SK-N-SH (cell line): ENCODE data around the gene CYP26C1. TPM values are rescaled to one million over a fixed set of nuclear protein-coding genes. Genes with fewer than 3 reads are reported as not detected.

Experiments used
- CTCF ChIA-PET: fragments of 300-600, 350-600 bp; formaldehyde crosslinking; extraction: SDS; loops from one replicate; lab custom pipeline; 2021; lab: Yijun Ruan, JAX
- POLR2A ChIA-PET: fragments of 350-600 bp; sonication (Branson Sonifier 250); formaldehyde crosslinking; extraction: SDS; loops from one replicate; lab custom pipeline; 2020; ENCODE audit warnings: antibody characterized with exemption, inconsistent platforms; lab: Yijun Ruan, JAX
- DNase-seq: peaks from one replicate; pipeline ENCODE4 v3.0.0; 2012
- H2AFZ ChIP-seq: fragments of 200-600 bp; sonication (generic); 2 replicates; pipeline ENCODE4 v1.8.1; 2016; ENCODE audit warnings: antibody characterized with exemption, mild to moderate bottlenecking, low read depth
- H3F3A ChIP-seq: fragments of 200-600 bp; sonication (generic); replicated peaks from 2 replicates; pipeline ENCODE3; 2016; ENCODE audit warnings: antibody characterized with exemption, mild to moderate bottlenecking; ENCODE audit not compliant: insufficient read depth
- H3K27ac ChIP-seq, 2 experiments: fragments of 200-500 bp in 1 of 2; fragments of 200-600 bp in 1 of 2; sonication (Bioruptor generic) in 1 of 2; sonication (generic), shearing (Covaris generic) in 1 of 2; 2 replicates each; pipeline versions ENCODE4 v1.5.1 to v1.6.1; 2014 to 2016; ENCODE audit warnings: low read depth in 2 of 2, inconsistent platforms in 1 of 2, low read length in 1 of 2, mild to moderate bottlenecking in 1 of 2, mixed read lengths in 1 of 2
- H3K27me3 ChIP-seq: fragments of 200-600 bp; sonication (generic), shearing (Covaris generic); 2 replicates; pipeline ENCODE4 v1.6.1; 2016; ENCODE audit warnings: mixed run types; ENCODE audit not compliant: insufficient read depth
- H3K36me3 ChIP-seq, 2 experiments: fragments of 200-500 bp in 1 of 2; fragments of 200-600 bp in 1 of 2; sonication (Bioruptor generic) in 1 of 2; sonication (generic) in 1 of 2; replicated peaks in 1 of 2; 2 replicates each; pipeline versions ENCODE3 to v1.5.1; 2014 to 2016; ENCODE audit warnings: low read length in 1 of 2, mild to moderate bottlenecking in 1 of 2; ENCODE audit not compliant: insufficient read depth in 2 of 2, control insufficient read depth in 1 of 2
- H3K4me1 ChIP-seq, 2 experiments: fragments of 200-500 bp in 1 of 2; fragments of 200-600 bp in 1 of 2; sonication (Bioruptor generic) in 1 of 2; sonication (generic), shearing (Covaris generic) in 1 of 2; 2 replicates each; pipeline versions ENCODE4 v1.5.1 to v1.6.1; 2014 to 2016; ENCODE audit warnings: low read depth in 1 of 2, low read length in 1 of 2, mixed run types in 1 of 2; ENCODE audit not compliant: insufficient read depth in 2 of 2, control insufficient read depth in 1 of 2
- H3K4me2 ChIP-seq: fragments of 200-600 bp; sonication (generic), shearing (Covaris generic); 2 replicates; pipeline ENCODE4 v1.6.1; 2017; ENCODE audit warnings: mixed run types
- H3K4me3 ChIP-seq, 2 experiments: fragments of 200-500 bp in 1 of 2; fragments of 200-600 bp in 1 of 2; sonication (Bioruptor generic) in 1 of 2; sonication (generic), shearing (Covaris generic) in 1 of 2; 2 replicates each; pipeline versions ENCODE4 v1.5.1 to v1.8.1; 2014 to 2016; ENCODE audit warnings: low read depth in 2 of 2, inconsistent platforms in 1 of 2, low read length in 1 of 2, mild to moderate bottlenecking in 1 of 2, mixed read lengths in 1 of 2, moderate library complexity in 1 of 2
- H3K79me2 ChIP-seq: fragments of 200-600 bp; sonication (generic); 2 replicates; pipeline ENCODE4 v1.8.1; 2017; ENCODE audit warnings: mild to moderate bottlenecking; ENCODE audit not compliant: insufficient read depth
- H3K9ac ChIP-seq: fragments of 200-600 bp; sonication (generic); 2 replicates; pipeline ENCODE4 v1.6.1; 2017; ENCODE audit warnings: mixed run types
- H3K9me2 ChIP-seq: fragments of 200-600 bp; sonication (generic); 2 replicates; pipeline ENCODE4 v1.6.1; 2017; ENCODE audit warnings: mixed run types
- H3K9me3 ChIP-seq: fragments of 200-600 bp; sonication (generic); 2 replicates; pipeline ENCODE4 v1.6.1; 2017; ENCODE audit warnings: mixed run types, mild to moderate bottlenecking, moderate library complexity
- H4K20me1 ChIP-seq: fragments of 200-600 bp; sonication (generic); 2 replicates; pipeline ENCODE4 v1.6.1; 2017; ENCODE audit warnings: mild to moderate bottlenecking, mixed run types; ENCODE audit not compliant: insufficient read depth
- CHD2 ChIP-seq: fragments of 150-350 bp; IDR thresholded peaks from 2 replicates; pipeline ENCODE4 v1.6.1; 2018; ENCODE audit warnings: low read length; ENCODE audit not compliant: partially characterized antibody
- EP300 ChIP-seq, 2 experiments: IDR thresholded peaks; 2 replicates each; pipeline versions ENCODE4 v1.4.0 to v1.6.1; 2012; ENCODE audit warnings: borderline replicate concordance in 1 of 2, low read depth in 1 of 2, low read length in 1 of 2
- EZH2phosphoT487 ChIP-seq: fragments of 200-600 bp; sonication (generic); IDR thresholded peaks from 2 replicates; pipeline ENCODE4 v1.6.1; 2017; ENCODE audit warnings: low read depth, mixed run types, mild to moderate bottlenecking, antibody characterized with exemption, moderate library complexity, borderline replicate concordance
- FOSL2 ChIP-seq: IDR thresholded peaks from 2 replicates; pipeline ENCODE4 v1.4.0; 2012; ENCODE audit warnings: low read depth, mild to moderate bottlenecking, moderate library complexity, borderline replicate concordance
- FOXJ3 ChIP-seq: sonication (generic); formaldehyde crosslinking; IDR thresholded peaks from 2 replicates; pipeline ENCODE4 v1.5.1; 2020; ENCODE audit warnings: mild to moderate bottlenecking, missing genetic modification reagents
- GATA2 ChIP-seq: sonication (generic); formaldehyde crosslinking; IDR thresholded peaks from 2 replicates; pipeline ENCODE4 v1.5.0; 2020; ENCODE audit warnings: mild to moderate bottlenecking, missing genetic modification reagents
- MXI1 ChIP-seq: IDR thresholded peaks from 2 replicates; pipeline ENCODE4 v1.6.1; 2012; ENCODE audit warnings: mild to moderate bottlenecking, low read depth, low read length, improper control_type of control experiment
- NFIC ChIP-seq: IDR thresholded peaks from 2 replicates; pipeline ENCODE4 v1.4.0; 2012; ENCODE audit warnings: borderline replicate concordance
- RXRA ChIP-seq: IDR thresholded peaks from 2 replicates; pipeline ENCODE4 v1.4.0; 2012; ENCODE audit warnings: low read depth, mild to moderate bottlenecking, borderline replicate concordance
- SMC3 ChIP-seq: IDR thresholded peaks from 2 replicates; pipeline ENCODE4 v1.6.1; 2012; ENCODE audit warnings: low read depth, low read length, improper control_type of control experiment
- TCF12 ChIP-seq: IDR thresholded peaks from 2 replicates; pipeline ENCODE4 v1.4.0; 2012
- WGBS: methylation state at CpG from one replicate; pipeline ENCODE4 v1.1.6; 2017; ENCODE audit warnings: low lambda C conversion rate; 5-methylcytosine and 5-hydroxymethylcytosine counted together
- polyA plus RNA-seq, 3 experiments: library from polyadenylated mRNA; depleted of rRNA; stranded (reverse); fragments of >200 nt; gene quantifications; 2 replicates each; pipeline ENCODE4 v1.2.3, GENCODE V29; 2012
- TF ChIP-seq, protein P1 (sequence below): IDR thresholded peaks from 2 replicates; pipeline ENCODE4 v1.4.0; 2012; ENCODE audit warnings: low read depth, borderline replicate concordance
- TF ChIP-seq, protein P2 (sequence below): fragments of 150-350 bp; IDR thresholded peaks from 2 replicates; pipeline ENCODE4 v1.6.1; 2017; ENCODE audit warnings: antibody characterized with exemption, low read length, low read depth, borderline replicate concordance
- TF ChIP-seq, protein P3 (sequence below): IDR thresholded peaks from 2 replicates; pipeline ENCODE4; 2012
- TF ChIP-seq, protein P4 (sequence below): fragments of 150-350 bp; IDR thresholded peaks from 2 replicates; pipeline ENCODE4 v1.6.1; 2016; ENCODE audit warnings: mild to moderate bottlenecking, low read depth, low read length
- TF ChIP-seq, protein P5 (sequence below): IDR thresholded peaks from 2 replicates; pipeline ENCODE4 v1.6.1; 2012; ENCODE audit warnings: mild to moderate bottlenecking, low read depth, low read length, moderate library complexity

Gene CYP26C1
- polyA plus RNA-seq, 1 of the 3 experiments (the other 2 are of a cell fraction) = not detected

DNA sequence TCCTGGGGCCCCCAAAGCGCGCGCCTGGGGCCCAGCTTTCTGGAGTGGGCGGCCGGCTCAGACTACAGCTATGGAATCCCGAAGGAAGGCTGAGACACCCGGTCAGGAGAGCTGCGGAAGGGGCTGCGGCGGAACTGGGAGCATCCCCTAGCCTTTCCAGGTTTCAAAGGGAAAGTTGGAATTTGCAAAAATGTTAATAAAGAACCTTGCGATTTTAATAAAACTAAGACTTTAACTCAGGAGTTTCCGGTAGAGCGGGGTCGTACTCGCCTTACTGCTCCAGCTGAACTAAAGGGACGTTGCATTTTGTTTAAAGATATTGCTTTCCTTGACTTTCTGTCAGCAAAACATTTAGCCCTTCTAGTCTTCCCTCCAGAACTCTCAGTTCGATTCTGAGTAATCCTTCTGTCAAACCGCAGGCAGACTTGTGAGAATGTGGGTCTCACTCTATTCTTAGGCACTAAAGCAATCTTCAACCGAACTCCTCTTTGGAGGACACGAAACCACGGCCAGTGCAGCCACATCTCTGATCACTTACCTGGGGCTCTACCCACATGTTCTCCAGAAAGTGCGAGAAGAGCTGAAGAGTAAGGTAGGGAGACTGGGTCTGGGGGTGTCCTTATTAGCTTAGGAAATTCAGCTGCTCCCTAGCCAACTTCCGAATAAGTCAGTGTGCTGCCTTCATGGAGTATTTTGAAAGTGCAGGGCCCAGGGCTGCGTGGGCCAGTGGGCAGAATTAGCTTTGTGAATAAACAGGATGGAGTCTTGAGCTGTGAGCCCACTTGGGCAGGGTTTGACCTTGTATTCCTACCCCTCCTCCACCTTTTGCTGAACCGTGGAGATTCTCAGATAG, 15.0 kb downstream of the CYP26C1 start:
- Histone ChIP-seq H3K9ac (no peak overlapping the region), H3K4me1 (peaks cover 0 to 44% of the 10 kb centered on the region in 2 experiments; a peak in 1 of 4 replicates), H2AFZ (no peak overlapping the region), H4K20me1 (no peaks in the 10 kb centered on the region), H3K4me3 (no peak overlapping the region), H3K27me3 (peaks cover 45% of the 10 kb centered on the region), H3K4me2 (no peak overlapping the region), H3K36me3 (no peaks in the 10 kb centered on the region), H3F3A (peaks cover 4% of the 10 kb centered on the region), H3K9me2 (no peaks in the 10 kb centered on the region), H3K9me3 (no peaks in the 10 kb centered on the region), H3K27ac (no peak overlapping the region), H3K79me2 (no peaks in the 10 kb centered on the region)
- 58% methylated on average over 25 of the region's 25 CpGs for WGBS
- CTCF ChIA-PET = interaction anchor here (0.9 to 8.6 kb wide), 12 partner anchors 10 to 278 kb away, joined by 3 to 69 read pairs (median 6); partner anchors contain the start of gene CYP26C1
- POLR2A ChIA-PET = no interaction called here
- TF ChIP-seq GATA2 (CRISPR knock-in tag) (no peak), FOXJ3 (no peak)
- TF ChIP-seq, protein P1, sequence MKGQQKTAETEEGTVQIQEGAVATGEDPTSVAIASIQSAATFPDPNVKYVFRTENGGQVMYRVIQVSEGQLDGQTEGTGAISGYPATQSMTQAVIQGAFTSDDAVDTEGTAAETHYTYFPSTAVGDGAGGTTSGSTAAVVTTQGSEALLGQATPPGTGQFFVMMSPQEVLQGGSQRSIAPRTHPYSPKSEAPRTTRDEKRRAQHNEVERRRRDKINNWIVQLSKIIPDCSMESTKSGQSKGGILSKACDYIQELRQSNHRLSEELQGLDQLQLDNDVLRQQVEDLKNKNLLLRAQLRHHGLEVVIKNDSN = no peak
- TF ChIP-seq, protein P2, sequence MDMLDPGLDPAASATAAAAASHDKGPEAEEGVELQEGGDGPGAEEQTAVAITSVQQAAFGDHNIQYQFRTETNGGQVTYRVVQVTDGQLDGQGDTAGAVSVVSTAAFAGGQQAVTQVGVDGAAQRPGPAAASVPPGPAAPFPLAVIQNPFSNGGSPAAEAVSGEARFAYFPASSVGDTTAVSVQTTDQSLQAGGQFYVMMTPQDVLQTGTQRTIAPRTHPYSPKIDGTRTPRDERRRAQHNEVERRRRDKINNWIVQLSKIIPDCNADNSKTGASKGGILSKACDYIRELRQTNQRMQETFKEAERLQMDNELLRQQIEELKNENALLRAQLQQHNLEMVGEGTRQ = no peak
- DNase-seq = no peak

DNA sequence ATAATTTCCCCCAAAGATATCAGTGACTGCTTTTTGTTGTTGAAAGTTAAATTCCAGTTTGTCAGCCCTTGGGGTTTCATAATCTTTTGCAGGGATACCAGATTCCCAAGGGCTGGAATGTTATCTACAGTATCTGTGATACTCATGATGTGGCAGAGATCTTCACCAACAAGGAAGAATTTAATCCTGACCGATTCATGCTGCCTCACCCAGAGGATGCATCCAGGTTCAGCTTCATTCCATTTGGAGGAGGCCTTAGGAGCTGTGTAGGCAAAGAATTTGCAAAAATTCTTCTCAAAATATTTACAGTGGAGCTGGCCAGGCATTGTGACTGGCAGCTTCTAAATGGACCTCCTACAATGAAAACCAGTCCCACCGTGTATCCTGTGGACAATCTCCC, 16.3 kb downstream of the CYP26C1 start:
- Histone ChIP-seq H2AFZ (no peak overlapping the region), H4K20me1 (no peaks in the 10 kb centered on the region), H3K79me2 (no peaks in the 10 kb centered on the region), H3K36me3 (no peaks in the 10 kb centered on the region), H3F3A (peaks cover 4% of the 10 kb centered on the region), H3K27ac (no peak overlapping the region), H3K4me3 (no peak overlapping the region), H3K9me2 (no peaks in the 10 kb centered on the region), H3K27me3 (peaks cover 43% of the 10 kb centered on the region), H3K9me3 (no peaks in the 10 kb centered on the region), H3K4me1 (peaks cover 0 to 38% of the 10 kb centered on the region in 2 experiments; a peak in 1 of 4 replicates), H3K4me2 (no peak overlapping the region), H3K9ac (no peak overlapping the region)
- DNase-seq = no peak
- CTCF ChIA-PET = interaction anchor here (1.1 to 8.6 kb wide), 11 partner anchors 12 to 299 kb away, joined by 3 to 69 read pairs (median 7); partner anchors contain the start of gene CYP26C1
- 64% methylated on average over 2 of the region's 2 CpGs for WGBS
- POLR2A ChIA-PET = no interaction called here
- TF ChIP-seq EP300 (IDR thresholded peaks at IDR 0.05; ENCODE audit: borderline replicate concordance in 1 of 2, low read depth in 1 of 2, low read length in 1 of 2) (no peak), EZH2phosphoT487 (no peak), TCF12 (no peak), RXRA (no peak), NFIC (no peak), CHD2 (no peak), MXI1 (no peak), SMC3 (no peak), FOSL2 (no peak)
- TF ChIP-seq, protein P3, sequence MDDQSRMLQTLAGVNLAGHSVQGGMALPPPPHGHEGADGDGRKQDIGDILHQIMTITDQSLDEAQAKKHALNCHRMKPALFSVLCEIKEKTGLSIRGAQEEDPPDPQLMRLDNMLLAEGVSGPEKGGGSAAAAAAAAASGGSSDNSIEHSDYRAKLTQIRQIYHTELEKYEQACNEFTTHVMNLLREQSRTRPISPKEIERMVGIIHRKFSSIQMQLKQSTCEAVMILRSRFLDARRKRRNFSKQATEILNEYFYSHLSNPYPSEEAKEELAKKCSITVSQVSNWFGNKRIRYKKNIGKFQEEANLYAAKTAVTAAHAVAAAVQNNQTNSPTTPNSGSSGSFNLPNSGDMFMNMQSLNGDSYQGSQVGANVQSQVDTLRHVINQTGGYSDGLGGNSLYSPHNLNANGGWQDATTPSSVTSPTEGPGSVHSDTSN = no peak
- TF ChIP-seq, protein P4, sequence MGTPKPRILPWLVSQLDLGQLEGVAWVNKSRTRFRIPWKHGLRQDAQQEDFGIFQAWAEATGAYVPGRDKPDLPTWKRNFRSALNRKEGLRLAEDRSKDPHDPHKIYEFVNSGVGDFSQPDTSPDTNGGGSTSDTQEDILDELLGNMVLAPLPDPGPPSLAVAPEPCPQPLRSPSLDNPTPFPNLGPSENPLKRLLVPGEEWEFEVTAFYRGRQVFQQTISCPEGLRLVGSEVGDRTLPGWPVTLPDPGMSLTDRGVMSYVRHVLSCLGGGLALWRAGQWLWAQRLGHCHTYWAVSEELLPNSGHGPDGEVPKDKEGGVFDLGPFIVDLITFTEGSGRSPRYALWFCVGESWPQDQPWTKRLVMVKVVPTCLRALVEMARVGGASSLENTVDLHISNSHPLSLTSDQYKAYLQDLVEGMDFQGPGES = no peak
- TF ChIP-seq, protein P5, sequence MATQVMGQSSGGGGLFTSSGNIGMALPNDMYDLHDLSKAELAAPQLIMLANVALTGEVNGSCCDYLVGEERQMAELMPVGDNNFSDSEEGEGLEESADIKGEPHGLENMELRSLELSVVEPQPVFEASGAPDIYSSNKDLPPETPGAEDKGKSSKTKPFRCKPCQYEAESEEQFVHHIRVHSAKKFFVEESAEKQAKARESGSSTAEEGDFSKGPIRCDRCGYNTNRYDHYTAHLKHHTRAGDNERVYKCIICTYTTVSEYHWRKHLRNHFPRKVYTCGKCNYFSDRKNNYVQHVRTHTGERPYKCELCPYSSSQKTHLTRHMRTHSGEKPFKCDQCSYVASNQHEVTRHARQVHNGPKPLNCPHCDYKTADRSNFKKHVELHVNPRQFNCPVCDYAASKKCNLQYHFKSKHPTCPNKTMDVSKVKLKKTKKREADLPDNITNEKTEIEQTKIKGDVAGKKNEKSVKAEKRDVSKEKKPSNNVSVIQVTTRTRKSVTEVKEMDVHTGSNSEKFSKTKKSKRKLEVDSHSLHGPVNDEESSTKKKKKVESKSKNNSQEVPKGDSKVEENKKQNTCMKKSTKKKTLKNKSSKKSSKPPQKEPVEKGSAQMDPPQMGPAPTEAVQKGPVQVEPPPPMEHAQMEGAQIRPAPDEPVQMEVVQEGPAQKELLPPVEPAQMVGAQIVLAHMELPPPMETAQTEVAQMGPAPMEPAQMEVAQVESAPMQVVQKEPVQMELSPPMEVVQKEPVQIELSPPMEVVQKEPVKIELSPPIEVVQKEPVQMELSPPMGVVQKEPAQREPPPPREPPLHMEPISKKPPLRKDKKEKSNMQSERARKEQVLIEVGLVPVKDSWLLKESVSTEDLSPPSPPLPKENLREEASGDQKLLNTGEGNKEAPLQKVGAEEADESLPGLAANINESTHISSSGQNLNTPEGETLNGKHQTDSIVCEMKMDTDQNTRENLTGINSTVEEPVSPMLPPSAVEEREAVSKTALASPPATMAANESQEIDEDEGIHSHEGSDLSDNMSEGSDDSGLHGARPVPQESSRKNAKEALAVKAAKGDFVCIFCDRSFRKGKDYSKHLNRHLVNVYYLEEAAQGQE = no peak
